Heart left ventricle (tissue), 13 donors: Measurements from ENCODE around the gene CAMTA1.

Source experiments
- POLR2A ChIP-seq, 2 donors: fragments of 450-650 bp; IDR thresholded peaks; one replicate each; pipeline ENCODE4 v1.6.1; 2017; ENCODE audit warnings: antibody characterized with exemption in 2 of 2, mild to moderate bottlenecking in 2 of 2, moderate library complexity in 2 of 2
- TF ChIP-seq, protein P1 (sequence below), 12 donors: fragments of 200-600 bp; sonication (generic) in 4 of 12; IDR thresholded peaks; one replicate each; pipeline versions ENCODE4 v1.5.0 to v1.8.0; 2018 to 2022; ENCODE audit warnings: antibody characterized with exemption in 12 of 12, mild to moderate bottlenecking in 5 of 12
- donor health status: ischemic (EF 13 %, LVEDD 7.1; RV severe dilation, severe dysfunction).
- donor health status: DM: no; HTN: yes; CAD: no.
- donor health status: DM: no; HTN: no; CAD: no.
- donor health status: ischemic (EF 25% LVEDD 6.9; RV normal size, moderate dysfunction).
- donor health status: ischemic (EF 25% LVEDD 5.7; RV mildly dilated, moderate dysfunction).
- donor health status: ischemic (EF 35%, LVEDD 5.7; RV mildly dilated, moderate dysfunction).
- donor health status: nonischemic (EF 11% LVEDD 7.7; RV severe dilation, severe dysfunction).
- donor health status: DM: yes; HTN: yes; CAD: no.
- donor health status: PGD.
- donor health status: ischemic (EF 29% LVEDD 5.4; RV normal size, mild dysfunction).
- donor health status: nonischemic (EF 23%, LVEDD 6.1; RV moderate dilation, normal function).

DNA sequence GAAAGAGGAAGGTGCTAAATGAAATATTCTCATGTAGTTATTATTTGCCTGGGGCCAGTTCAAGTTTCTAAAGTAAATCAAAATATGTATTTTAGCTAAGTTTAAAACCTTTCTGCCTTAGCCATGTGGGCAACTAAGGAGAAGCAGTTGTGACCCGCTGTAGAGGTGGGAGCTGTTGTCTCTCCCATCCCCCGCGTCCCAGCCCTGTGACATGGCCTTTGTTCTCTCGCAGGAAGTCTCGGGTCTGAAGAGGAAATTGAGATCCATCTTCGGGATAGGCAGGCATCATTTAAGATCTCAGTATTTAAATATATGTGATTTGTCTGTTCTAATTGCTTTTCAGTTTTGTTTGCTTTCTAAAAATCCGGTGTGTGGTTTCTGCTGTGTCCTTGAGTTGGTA is 121.5 kb downstream of the CAMTA1 start:
- TF ChIP-seq POLR2A (IDR thresholded peaks at IDR 0.05), result no peak
- TF ChIP-seq, protein P1, sequence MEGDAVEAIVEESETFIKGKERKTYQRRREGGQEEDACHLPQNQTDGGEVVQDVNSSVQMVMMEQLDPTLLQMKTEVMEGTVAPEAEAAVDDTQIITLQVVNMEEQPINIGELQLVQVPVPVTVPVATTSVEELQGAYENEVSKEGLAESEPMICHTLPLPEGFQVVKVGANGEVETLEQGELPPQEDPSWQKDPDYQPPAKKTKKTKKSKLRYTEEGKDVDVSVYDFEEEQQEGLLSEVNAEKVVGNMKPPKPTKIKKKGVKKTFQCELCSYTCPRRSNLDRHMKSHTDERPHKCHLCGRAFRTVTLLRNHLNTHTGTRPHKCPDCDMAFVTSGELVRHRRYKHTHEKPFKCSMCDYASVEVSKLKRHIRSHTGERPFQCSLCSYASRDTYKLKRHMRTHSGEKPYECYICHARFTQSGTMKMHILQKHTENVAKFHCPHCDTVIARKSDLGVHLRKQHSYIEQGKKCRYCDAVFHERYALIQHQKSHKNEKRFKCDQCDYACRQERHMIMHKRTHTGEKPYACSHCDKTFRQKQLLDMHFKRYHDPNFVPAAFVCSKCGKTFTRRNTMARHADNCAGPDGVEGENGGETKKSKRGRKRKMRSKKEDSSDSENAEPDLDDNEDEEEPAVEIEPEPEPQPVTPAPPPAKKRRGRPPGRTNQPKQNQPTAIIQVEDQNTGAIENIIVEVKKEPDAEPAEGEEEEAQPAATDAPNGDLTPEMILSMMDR (IDR thresholded peaks at IDR 0.05), result no peak
